ENCODE data around the gene VAV2.

VAV2 gene

DNA sequence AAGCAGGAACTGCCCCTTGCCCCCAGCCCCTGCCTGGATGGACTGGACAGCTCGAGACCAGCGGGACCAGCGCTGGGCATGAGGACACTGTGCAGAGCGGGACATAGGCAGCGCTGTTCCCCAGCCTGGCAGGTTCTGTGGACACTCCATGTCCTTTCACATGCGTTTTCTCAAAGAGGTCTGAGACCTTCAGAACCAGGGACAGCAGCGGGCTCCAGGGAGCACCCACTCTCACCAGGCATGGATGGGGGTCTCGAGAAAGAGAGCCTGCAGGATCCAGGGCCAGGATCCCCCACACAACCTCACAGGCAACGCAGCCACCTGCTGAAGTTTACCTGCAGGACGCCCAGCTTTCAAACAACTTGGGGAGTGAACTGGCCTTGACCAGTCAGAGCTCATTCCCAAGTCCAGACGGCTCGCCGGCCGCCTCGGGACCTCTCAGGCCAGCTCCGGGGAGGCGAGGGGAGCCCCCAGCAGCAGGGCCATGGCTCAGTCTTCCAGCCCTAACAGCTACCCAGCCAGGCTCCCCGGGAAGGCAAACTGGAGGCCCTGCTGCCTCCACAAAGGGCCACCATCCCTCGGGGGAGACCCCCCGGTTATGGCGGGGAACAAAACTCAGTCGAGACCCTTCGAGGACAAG, 181.4 kb downstream of the VAV2 start:
- DNase-seq = no peak

GRCh38 chr9:133809335-133809734, 182.8 kb downstream of the VAV2 start:
- no peak for DNase-seq

DNA sequence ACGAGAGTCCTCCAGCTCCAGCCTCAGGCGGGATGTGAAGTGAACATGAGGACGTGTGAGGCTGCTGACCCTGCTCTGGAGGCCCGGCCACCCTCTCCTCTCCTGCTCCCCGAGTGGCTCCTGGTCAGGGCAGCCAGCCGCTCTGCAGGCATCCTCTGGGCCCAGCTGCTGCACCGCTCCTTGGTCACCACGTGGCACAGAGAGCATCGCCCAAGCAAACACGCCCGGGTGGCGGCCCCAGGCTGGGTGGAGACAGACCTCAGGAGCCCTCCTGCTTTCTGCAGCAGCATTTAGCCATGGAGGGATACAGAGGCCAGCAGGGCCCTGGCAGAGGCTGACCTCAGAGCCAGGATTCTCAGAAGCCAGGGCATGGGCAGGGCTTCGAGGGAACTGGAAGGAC, 184.3 kb downstream of the VAV2 start:
- DNase-seq = no peak

- no peak for DNase-seq
Observed at GRCh38 chr9:133807037-133807436, 185.1 kb downstream of the VAV2 start.

GRCh38 chr9:133806623-133807010, 185.5 kb downstream of the VAV2 start:
- DNase-seq = no peak

DNA sequence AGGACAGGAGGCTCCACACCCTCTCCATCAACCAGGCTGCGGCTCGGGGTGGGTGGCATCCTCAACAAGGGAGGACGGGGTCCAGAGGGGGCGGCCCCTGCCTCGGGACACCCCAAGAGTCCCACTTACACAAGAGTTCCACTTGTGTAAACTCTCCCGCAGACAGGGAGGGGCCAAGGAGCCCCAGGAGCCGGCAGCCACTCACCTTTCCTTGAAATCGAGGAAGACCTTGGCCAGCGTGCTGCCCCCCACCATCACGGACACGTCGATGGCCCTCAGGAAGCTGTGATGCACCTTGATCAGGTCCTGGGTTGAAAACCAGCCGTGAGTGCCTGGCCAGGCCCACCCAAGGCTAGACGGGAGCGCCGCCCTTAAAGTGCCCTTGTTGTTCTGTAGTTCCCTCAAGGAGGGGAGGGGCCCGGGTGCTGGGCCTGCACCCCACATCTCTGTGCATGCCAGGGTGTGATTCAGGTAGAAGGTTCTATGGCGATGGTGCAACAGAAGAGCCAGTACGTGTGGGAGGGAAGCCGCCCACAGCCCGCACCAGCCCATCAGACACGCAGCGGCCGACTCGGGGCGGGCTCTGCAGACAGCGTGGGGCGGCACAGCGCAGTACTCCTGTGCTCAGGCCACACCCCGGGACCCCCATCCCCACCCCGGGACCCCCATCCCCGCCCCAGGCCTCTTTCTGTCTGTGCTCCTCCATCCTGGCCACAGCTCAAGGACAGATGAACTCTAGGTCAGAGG, 186.1 kb downstream of the VAV2 start:
- DNase-seq = no peak

GRCh38 chr9:133804199-133804598, 187.9 kb downstream of the VAV2 start:
- DNase-seq = no peak

DNA sequence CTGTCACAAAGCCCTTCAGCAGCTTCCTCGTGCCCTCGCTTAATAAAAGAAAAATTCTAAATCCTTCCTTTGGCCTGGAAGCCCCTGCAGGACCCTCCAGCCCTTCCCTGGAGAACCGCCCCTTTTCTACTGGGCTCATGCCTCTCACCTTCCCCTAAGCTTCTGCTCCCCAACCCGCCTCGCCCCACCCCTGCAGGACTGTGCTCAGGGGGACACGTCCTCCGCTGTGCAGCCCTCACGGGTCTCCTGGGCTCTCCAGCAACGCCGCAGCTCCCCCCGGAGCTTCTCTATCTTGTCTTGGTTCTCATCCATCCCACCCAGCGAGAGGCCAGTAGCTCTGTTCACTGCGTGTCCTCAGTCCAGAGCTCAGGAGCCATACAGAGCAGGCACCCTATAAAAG, 188.4 kb downstream of the VAV2 start:
- no peak for DNase-seq

- no peak for DNase-seq
Observed at GRCh38 chr9:133803028-133803585, 189.0 kb downstream of the VAV2 start.

GRCh38 chr9:133801739-133802138, 190.4 kb downstream of the VAV2 start:
- no peak for DNase-seq

DNA sequence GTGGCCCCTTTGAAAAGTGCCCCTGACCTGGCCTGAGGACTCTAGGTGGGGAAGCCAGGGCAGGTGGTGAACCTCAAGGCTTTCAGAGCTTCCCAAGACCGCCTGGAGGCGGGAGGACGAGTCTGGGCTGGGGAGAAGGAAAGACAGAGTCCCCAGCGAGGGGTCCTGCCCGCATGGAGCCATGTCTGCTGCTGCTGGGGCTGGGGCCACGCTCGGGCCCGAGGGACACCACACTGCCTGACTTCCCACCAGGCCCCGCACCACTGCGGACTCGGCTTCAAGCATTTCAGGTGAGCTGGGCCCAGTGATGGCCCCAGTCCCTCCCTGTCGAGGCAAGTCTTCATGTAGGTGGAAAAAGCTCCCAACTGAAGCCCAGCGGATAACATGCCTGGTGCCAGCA, 191.9 kb downstream of the VAV2 start:
- DNase-seq = no peak

DNA sequence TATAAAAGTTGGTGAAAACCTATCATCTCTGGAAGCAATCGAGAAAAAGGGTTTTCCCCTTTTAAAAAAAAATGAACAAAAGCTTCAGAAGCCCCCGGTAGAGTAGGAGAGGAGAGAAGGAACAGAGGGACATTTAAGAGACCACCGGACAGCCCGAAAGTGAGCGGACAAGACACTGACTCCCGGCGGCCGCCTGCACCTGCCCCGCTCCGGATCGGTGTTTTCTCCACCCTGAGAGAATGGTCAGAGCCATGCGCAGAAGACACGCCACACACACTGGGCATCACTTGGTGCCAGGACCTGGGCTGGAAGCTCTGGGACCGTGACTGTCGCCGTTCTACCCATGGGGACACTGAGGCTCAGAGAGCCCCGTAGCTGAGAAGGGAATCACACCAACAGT, 192.4 kb downstream of the VAV2 start:
- DNase-seq = no peak

DNA sequence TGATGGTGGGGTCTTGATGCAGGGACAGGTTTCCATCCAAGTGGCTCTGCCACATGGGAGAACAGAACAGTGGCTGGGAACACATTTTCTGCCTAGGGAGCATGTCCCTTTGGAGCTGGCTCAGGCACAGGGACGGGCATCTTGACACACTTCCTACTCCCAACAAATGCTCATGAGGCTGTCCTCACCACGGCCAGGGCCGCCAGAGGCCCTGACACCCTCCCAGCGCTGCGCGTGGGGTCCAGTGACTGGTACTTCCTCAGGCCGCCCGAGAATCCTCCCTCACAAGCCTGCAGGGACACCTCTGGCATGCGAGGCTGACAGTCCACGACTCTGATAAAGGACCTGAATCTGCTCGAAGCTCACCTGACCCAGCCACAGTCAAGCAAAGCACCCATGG, 193.0 kb downstream of the VAV2 start:
- no peak for DNase-seq

GRCh38 chr9:133798160-133798559, 194.0 kb downstream of the VAV2 start:
- DNase-seq = no peak

GRCh38 chr9:133797406-133798105, 194.6 kb downstream of the VAV2 start:
- DNase-seq = no peak

- no peak for DNase-seq
Observed at GRCh38 chr9:133796562-133796961, 195.6 kb downstream of the VAV2 start.

DNA sequence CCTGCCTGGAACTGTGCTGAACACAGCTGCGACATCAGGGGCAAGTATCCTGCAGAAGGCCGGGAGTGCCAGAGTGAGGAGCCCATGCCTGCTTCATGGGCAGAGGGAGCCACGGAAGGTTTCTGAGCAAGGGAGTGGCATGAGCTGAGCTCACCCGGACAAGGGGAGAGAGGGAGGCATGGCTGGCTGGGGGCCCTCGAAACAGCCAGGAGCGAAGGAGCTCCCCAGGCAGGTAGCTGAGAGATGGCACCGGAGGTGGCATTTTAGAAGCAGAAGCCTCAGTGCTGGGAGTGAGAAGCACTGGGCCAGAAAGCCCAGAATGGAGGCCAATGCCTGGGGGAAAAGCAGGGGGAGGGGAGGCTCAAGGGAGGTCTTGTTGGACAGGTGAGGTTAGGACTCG, 197.1 kb downstream of the VAV2 start:
- DNase-seq = no peak

DNA sequence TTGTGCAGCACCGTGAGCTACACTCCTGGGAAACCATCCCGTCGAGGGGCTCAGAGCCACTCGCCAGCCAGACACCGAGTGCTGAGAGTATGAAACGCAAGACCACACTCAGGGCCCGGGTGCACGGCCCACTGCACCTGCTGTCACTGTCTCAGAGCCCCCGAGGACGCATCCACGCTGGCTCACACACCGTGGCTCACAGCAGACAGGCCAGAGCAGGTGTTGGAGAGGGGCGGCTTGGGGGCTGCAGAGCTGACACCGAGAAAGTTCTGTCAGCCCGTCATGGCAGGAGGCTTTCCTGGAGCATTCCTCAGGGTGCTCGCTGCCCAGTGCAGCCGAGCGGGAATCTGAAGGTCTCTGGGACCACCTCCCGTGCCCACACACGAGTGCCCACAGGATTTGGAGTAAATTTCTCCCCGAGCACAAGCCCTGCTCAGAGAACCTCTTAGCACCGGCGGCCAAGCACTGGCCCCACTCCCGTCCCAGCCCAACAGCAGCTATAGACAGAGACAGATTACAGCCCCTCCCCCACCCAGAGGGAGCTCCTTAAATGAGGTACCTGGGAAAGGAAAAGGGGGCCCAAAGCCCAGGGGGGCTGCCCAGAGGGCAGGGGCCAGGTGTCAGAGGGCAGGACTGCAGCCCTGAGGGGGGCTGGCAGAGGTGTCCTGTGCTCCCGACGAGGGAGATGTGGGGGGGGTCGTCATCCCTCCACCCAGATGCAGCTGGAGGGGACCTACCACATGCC, 197.9 kb downstream of the VAV2 start:
- DNase-seq = no peak

GRCh38 chr9:133793471-133793870, 198.7 kb downstream of the VAV2 start:
- DNase-seq = no peak

DNA sequence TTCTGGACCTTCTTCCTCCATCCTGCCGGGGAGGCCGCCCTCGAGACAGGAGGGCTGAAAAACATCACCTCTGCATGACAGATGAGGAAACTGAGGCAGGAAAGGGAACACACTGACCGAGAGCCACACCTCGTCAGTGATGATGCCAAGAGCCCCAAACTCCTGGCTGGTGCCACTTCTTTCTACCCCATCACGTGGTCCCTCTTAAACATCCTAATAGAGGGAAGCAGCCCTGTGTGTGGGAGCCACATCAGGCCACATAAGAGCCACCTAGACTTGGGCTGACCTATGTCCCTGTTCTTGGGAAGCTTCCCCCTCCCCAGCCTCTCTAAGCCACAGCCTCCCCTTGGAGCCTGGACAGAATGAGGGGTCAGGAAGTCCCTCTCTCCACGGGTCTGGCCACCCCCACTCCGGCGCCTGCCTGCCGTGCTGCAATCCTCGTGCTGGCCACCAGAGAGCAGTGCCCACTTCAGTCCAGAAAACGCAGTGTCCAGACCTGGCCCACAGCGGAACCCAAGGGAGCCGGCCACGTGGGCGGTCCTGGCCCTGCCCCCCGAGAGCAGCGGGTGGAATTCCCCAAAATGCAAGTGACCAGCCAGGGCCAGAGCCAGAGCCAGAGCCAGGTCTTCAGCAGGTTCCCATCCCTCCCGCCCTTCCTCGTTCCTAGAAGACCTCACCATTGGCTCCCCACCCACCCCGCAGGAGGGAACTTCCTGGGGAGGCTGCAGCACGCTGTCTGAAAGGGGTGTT, 199.2 kb downstream of the VAV2 start:
- peak; percentile 75 for DNase-seq

GRCh38 chr9:133791735-133792649, 200.1 kb downstream of the VAV2 start:
- DNase-seq = no peak

Measured in hematopoietic multipotent progenitor cell treated with erythropoietin and hydrocortisone succinate and interleukin-3 and kit ligand, for 4 days (in vitro differentiated cells).